Gastroesophageal sphincter (tissue), 3 donors: ENCODE results near the gene BCDIN3D.

Experiments
- EP300 ChIP-seq: sonication (generic); formaldehyde crosslinking; IDR thresholded peaks from one replicate; pipeline ENCODE4 v1.6.1; 2017; ENCODE audit warnings: antibody characterized with exemption, mild to moderate bottlenecking
- POLR2A ChIP-seq, 2 donors: fragments of 450-650 bp; IDR thresholded peaks; one replicate each; pipeline ENCODE4 v1.6.1; 2017; ENCODE audit warnings: antibody characterized with exemption in 2 of 2, mild to moderate bottlenecking in 2 of 2, moderate library complexity in 1 of 2
- TF ChIP-seq, protein P1 (sequence below), 4 experiments: fragments of 200-600 bp in 2 of 4; fragments of 450-650 bp in 2 of 4; sonication (generic) in 1 of 4; IDR thresholded peaks; one replicate each; pipeline ENCODE4 v1.5.1; 2017 to 2019; ENCODE audit warnings: antibody characterized with exemption in 4 of 4, mild to moderate bottlenecking in 2 of 4, moderate library complexity in 2 of 4

DNA sequence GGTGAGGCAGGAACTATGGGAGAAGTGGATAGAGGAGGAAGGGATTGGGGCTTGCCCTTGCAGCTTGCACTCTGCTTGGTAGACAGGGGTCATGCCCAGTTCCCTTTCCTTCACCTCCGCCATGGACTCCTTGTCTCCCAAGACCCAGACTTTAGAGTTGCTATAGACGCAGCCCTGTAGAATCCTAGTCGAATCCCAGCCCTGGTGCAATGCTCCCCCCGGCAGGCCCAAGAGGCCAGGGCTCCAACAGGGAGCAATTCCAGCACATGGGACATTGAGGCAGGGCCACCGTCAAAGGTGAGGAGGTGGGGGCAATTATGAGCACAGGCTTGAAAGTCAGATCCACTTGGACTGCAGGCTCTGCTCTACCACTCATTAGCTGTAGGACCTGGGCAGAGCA is 29.5 kb upstream of the BCDIN3D start:
- TF ChIP-seq POLR2A (IDR thresholded peaks at IDR 0.05) (no peak), EP300 (no peak)
- TF ChIP-seq, protein P1, sequence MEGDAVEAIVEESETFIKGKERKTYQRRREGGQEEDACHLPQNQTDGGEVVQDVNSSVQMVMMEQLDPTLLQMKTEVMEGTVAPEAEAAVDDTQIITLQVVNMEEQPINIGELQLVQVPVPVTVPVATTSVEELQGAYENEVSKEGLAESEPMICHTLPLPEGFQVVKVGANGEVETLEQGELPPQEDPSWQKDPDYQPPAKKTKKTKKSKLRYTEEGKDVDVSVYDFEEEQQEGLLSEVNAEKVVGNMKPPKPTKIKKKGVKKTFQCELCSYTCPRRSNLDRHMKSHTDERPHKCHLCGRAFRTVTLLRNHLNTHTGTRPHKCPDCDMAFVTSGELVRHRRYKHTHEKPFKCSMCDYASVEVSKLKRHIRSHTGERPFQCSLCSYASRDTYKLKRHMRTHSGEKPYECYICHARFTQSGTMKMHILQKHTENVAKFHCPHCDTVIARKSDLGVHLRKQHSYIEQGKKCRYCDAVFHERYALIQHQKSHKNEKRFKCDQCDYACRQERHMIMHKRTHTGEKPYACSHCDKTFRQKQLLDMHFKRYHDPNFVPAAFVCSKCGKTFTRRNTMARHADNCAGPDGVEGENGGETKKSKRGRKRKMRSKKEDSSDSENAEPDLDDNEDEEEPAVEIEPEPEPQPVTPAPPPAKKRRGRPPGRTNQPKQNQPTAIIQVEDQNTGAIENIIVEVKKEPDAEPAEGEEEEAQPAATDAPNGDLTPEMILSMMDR (IDR thresholded peaks at IDR 0.05): no peak
